ENCODE results near the gene CREB5.

Gene CREB5

DNA sequence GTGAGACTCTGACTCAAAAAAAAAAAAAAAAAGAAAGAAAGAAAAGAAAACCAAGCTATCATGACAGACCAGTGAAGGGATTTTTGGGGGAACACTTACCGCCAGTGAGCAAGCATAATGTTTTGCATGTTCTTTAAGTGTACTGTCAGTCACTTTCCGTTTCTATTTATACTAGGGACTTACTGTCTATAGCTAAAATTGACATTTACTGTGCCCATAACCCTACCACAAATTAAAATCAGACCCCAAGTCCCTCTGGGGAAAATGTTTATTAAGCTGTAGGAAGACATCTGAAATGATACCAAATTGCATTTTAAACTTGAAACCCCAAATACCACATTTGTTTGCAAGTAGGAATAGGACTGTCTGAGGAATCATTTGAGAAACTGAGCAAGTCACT is 293.0 kb downstream of the CREB5 start:
- H3K4me3 ChIP-seq (replicated peaks in 1 of 2; ENCODE audit: low read depth in 2 of 2, low read length in 2 of 2): no peak overlapping the region
- no peak for TF ChIP-seq CTCF (IDR thresholded peaks at IDR 0.05; ENCODE audit: low read depth, low read length)
- no peak for DNase-seq (ENCODE audit: low read depth in 2 of 2)

DNA sequence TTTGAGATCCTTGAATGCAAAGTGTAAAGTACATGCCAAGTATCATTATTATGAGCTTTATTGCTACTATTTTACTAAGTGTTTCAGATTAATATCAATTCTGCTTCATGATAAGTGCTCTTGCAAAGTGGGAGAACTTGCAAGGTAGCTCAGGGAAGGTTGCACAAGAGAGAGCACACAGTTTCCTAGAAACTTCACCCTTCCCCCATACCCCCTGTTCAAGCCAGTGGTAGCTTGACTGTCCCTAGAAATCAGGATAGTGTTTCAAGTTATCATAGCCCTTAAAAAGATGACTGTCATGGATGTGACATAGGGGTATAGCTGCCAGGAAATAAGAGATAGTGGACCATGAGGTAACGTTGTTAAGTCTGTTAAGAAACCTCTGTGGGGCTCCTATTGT is 294.3 kb downstream of the CREB5 start:
- no peak for DNase-seq (ENCODE audit: low read depth in 2 of 2)
- no peak overlapping the region for H3K4me3 ChIP-seq (replicated peaks in 1 of 2; ENCODE audit: low read depth in 2 of 2, low read length in 2 of 2)
- TF ChIP-seq CTCF (IDR thresholded peaks at IDR 0.05; ENCODE audit: low read depth, low read length): no peak

DNA sequence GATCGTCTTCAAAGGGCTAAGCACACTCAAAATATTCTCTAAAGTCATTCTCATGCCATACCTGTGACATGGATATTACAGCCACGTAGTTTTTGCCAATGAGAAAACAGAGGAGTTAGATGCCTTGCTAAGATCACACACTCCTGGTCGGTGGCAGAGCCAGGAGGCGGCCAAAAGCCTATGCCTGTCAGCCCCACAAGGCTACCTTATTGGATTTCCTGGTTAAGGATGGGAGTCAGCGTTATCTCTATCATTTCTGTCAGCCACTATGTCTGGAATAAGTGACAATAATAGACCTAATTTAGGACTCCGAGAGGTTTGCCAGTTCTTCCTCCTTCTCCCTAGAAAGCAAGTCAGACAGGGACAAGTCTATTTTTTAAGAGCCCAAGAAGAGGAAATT is 295.0 kb downstream of the CREB5 start:
- no peak overlapping the region for H3K4me3 ChIP-seq (replicated peaks in 1 of 2; ENCODE audit: low read depth in 2 of 2, low read length in 2 of 2)
- no peak for TF ChIP-seq CTCF (IDR thresholded peaks at IDR 0.05; ENCODE audit: low read depth, low read length)
- no peak for DNase-seq (ENCODE audit: low read depth in 2 of 2)

DNA sequence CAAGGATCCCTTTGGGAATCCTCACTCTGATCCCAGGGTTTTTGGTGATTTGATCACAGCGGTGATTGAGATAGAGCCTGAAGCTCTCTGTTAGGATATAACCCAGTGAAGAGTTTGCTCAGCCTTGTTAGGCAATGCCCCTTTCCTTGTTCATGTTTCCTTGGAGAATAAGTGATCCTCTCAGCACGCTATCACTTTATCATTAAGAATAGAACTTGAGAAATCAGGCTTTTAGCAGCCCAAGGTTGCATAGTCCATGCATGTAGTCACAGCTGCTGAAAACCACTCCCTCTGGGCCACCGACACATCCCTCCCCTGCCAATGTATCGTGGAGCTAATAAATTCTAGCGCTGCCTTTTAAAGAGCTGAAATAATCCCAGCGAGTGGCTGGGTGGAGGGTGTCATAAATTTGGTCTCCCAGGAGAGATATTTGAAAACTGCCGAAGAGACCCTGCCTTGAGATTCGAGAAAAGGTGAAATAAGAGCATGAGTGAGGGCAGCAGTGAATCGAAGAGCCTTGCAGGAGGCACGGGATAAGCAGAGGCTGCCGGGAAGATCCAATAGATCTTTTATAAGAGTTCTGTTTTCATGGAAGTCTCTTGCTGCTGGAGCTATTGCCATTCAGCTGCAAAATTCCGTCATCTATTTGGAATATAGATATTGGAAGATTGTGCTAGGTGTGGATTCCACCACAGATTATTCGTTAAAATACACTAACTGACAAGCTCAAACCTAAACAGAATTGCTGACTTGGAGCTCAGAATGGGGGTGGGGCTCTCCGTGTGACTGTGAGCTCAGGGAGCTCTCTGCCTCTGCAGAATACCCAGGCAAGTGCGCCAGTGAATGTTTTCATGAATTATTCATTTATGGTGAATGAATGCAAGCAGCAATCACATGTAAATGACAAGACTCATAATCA is 296.0 kb downstream of the CREB5 start:
- peak; percentile 21 to 72 for DNase-seq (ENCODE audit: low read depth in 2 of 2)
- no peak for TF ChIP-seq CTCF (IDR thresholded peaks at IDR 0.05; ENCODE audit: low read depth, low read length)
- peak overlapping the region in 1 of 2 donors; percentile 11 for H3K4me3 ChIP-seq (replicated peaks in 1 of 2; ENCODE audit: low read depth in 2 of 2, low read length in 2 of 2)

DNA sequence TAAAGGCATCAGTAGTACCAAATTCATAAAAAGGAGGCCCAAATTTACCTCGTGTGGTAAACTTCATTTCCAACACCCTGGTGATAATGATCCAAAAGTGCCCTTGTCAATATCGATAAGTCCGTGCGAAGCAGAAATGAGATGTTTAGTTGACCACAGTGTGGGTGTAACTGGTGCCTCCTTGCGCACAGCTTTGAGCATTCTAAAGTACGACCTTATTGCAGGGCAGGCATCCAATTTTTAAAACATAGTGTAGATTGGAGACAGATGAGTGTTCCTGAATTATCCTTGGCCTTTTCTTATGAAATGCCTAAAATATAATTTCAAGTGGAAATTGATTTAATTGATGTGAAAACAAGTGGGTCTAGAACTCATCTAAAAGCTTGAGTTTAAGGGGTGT is 297.4 kb downstream of the CREB5 start:
- TF ChIP-seq CTCF (IDR thresholded peaks at IDR 0.05; ENCODE audit: low read depth, low read length): no peak
- no peak overlapping the region for H3K4me3 ChIP-seq (replicated peaks in 1 of 2; ENCODE audit: low read depth in 2 of 2, low read length in 2 of 2)
- DNase-seq (ENCODE audit: low read depth in 2 of 2): no peak

- TF ChIP-seq CTCF (IDR thresholded peaks at IDR 0.05; ENCODE audit: low read depth, low read length): no peak
- no peak overlapping the region for H3K4me3 ChIP-seq (replicated peaks in 1 of 2; ENCODE audit: low read depth in 2 of 2, low read length in 2 of 2)
- no peak for DNase-seq (ENCODE audit: low read depth in 2 of 2)
These were observed 298.8 kb downstream of the CREB5 start for GRCh38 chr7:28711114-28711513.
